Liver (tissue), 9 donors: Measurements from ENCODE around the gene FAM32A. TPM values are rescaled to one million over a fixed set of nuclear protein-coding genes. Genes with fewer than 3 reads are reported as not detected.

ENCODE experiments used
- DNase-seq: peaks from one replicate; pipeline ENCODE4 v3.0.0-alpha.2; 2017; ENCODE audit warnings: low spot score
- H3K27ac ChIP-seq, 2 donors: one replicate each; pipeline ENCODE4 v1.7.0; 2013; ENCODE audit warnings: inconsistent platforms in 2 of 2, low read length in 2 of 2, control low read depth in 1 of 2, low read depth in 1 of 2, mild to moderate bottlenecking in 1 of 2
- H3K27me3 ChIP-seq, 4 donors: one replicate each; pipeline versions ENCODE4 v1.6.1 to v1.7.0; 2013; ENCODE audit warnings: low read length in 3 of 4, inconsistent platforms in 1 of 4, mild to moderate bottlenecking in 1 of 4, moderate library complexity in 1 of 4; ENCODE audit not compliant: control insufficient read depth in 4 of 4, insufficient read depth in 4 of 4
- H3K36me3 ChIP-seq, 4 donors: one replicate each; pipeline versions ENCODE4 v1.6.1 to v1.7.0; 2013; ENCODE audit warnings: low read length in 3 of 4, mild to moderate bottlenecking in 3 of 4, low read depth in 1 of 4, moderate library complexity in 1 of 4; ENCODE audit not compliant: control insufficient read depth in 4 of 4, insufficient read depth in 3 of 4
- H3K4me1 ChIP-seq, 4 donors: one replicate each; pipeline versions ENCODE4 v1.6.1 to v1.7.0; 2013; ENCODE audit warnings: low read length in 3 of 4, mild to moderate bottlenecking in 3 of 4, moderate library complexity in 1 of 4; ENCODE audit not compliant: control insufficient read depth in 4 of 4, insufficient read depth in 4 of 4
- H3K4me3 ChIP-seq, 3 donors: one replicate each; pipeline versions ENCODE4 v1.6.1 to v1.7.0; 2013; ENCODE audit warnings: low read length in 3 of 3, control low read depth in 1 of 3, low read depth in 1 of 3, mild to moderate bottlenecking in 1 of 3
- H3K9ac ChIP-seq, 2 donors: one replicate each; pipeline ENCODE4 v1.7.0; 2013; ENCODE audit warnings: low read length in 2 of 2, mild to moderate bottlenecking in 2 of 2, moderate library complexity in 2 of 2, control low read depth in 1 of 2, low read depth in 1 of 2
- H3K9me3 ChIP-seq, 4 donors: one replicate each; pipeline versions ENCODE4 v1.6.1 to v1.7.0; 2013; ENCODE audit warnings: low read length in 3 of 4; ENCODE audit not compliant: control insufficient read depth in 4 of 4
- ATF3 ChIP-seq: IDR thresholded peaks from 2 replicates; pipeline ENCODE4 v1.6.1; 2016; ENCODE audit warnings: antibody characterized with exemption
- EGR1 ChIP-seq, 2 donors: IDR thresholded peaks; 2 replicates each; pipeline ENCODE4 v1.6.1; 2016 to 2018; ENCODE audit warnings: antibody characterized with exemption in 2 of 2, low read depth in 2 of 2
- FOXA1 ChIP-seq: IDR thresholded peaks from 2 replicates; pipeline ENCODE4 v1.6.1; 2016; ENCODE audit warnings: antibody characterized with exemption
- FOXA2 ChIP-seq: IDR thresholded peaks from 2 replicates; pipeline ENCODE4 v1.6.1; 2016; ENCODE audit warnings: antibody characterized with exemption
- GABPA ChIP-seq, 2 donors: IDR thresholded peaks in 1 of 2; conservative IDR thresholded peaks in 1 of 2; 2 replicates each; pipeline ENCODE4 v1.6.1; 2016; ENCODE audit warnings: antibody characterized with exemption in 2 of 2, mild to moderate bottlenecking in 1 of 2, moderate library complexity in 1 of 2
- HNF4G ChIP-seq: IDR thresholded peaks from 2 replicates; pipeline ENCODE4 v1.6.1; 2016; ENCODE audit warnings: antibody characterized with exemption
- JUND ChIP-seq, 2 donors: IDR thresholded peaks; 2 replicates each; pipeline ENCODE4 v1.6.1; 2016; ENCODE audit warnings: antibody characterized with exemption in 2 of 2
- MAX ChIP-seq: IDR thresholded peaks from 2 replicates; pipeline ENCODE4 v1.6.1; 2016; ENCODE audit warnings: antibody characterized with exemption
- NR2F2 ChIP-seq: IDR thresholded peaks from 2 replicates; pipeline ENCODE4 v1.6.1; 2016; ENCODE audit warnings: antibody characterized with exemption
- RXRA ChIP-seq, 2 donors: IDR thresholded peaks; 2 replicates each; pipeline ENCODE4 v1.6.1; 2017 to 2018; ENCODE audit warnings: antibody characterized with exemption in 2 of 2, mild to moderate bottlenecking in 1 of 2
- SP1 ChIP-seq: IDR thresholded peaks from 2 replicates; pipeline ENCODE4 v1.6.1; 2018; ENCODE audit warnings: antibody characterized with exemption, mild to moderate bottlenecking
- TAF1 ChIP-seq: conservative IDR thresholded peaks from 2 replicates; pipeline ENCODE4 v1.6.1; 2016; ENCODE audit warnings: antibody characterized with exemption, mild to moderate bottlenecking
- YY1 ChIP-seq: IDR thresholded peaks from 2 replicates; pipeline ENCODE4 v1.6.1; 2016; ENCODE audit warnings: antibody characterized with exemption, mild to moderate bottlenecking
- WGBS: extraction: QIAGEN DNeasy Blood & Tissue Kit; methylation state at CpG from one replicate; pipeline ENCODE4 v1.1.7; 2013; 5-methylcytosine and 5-hydroxymethylcytosine counted together
- polyA plus RNA-seq, 2 donors: library from polyadenylated mRNA; stranded (reverse) in 1 of 2; unstranded in 1 of 2; fragments of 200-250 nt in 1 of 2; fragments of >200 nt in 1 of 2; fragmentation: Nextera tagmentation in 1 of 2; extraction: Ambion mirVana in 1 of 2; gene quantifications; one replicate each; pipeline versions ENCODE4 v1.2.1 to v1.2.3, GENCODE V29; 2013 to 2015
- total RNA-seq, 2 donors: library from RNA; depleted of rRNA; stranded (reverse); fragments of >200 nt; gene quantifications; one replicate each; pipeline ENCODE4 v1.2.3, GENCODE V29; 2014
- TF ChIP-seq, protein P1 (sequence below): IDR thresholded peaks from 2 replicates; pipeline ENCODE4 v1.6.1; 2016; ENCODE audit warnings: antibody characterized with exemption
- TF ChIP-seq, protein P2 (sequence below): fragments of 150-350 bp; IDR thresholded peaks from 2 replicates; pipeline ENCODE4 v1.5.1; 2017; ENCODE audit warnings: improper control_type of control experiment, low read depth, low read length; ENCODE audit not compliant: missing input control
- donor health status: healthy.
- donor health status: healthy.
- donor health status: healthy.
- donor health status: healthy.
- donor health status: healthy.

FAM32A gene
- total and polyA plus RNA-seq, 4 donors = 46.2 to 60.2 (median 52.4) TPM

DNA sequence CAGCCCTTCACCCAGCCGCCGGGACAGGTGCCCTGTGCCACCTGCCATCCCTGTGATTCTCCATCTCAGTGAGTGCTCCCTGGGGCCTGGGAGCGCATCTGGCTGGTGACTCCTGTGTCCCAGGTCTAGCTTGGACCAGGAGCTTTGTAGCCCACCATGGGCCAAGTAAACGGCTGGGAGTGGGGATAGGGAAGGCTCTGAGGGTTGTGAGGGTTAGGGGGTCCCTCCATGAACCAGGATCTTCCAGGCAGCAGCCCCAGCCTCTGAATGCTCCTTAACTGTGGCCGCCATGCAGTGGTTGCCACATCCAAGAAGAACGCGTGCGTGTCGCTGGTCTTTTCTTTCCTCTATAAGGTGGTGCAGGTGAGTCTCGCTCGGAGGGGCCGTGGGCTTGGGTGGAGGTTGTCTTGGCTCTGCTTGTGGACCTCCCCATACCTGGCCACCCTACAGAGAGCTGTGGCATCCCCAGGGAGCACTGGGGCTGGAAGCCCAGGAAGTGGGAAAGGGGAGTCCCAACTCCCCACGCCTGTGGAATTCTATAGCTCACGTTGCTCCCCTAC is 20.9 kb downstream of the FAM32A start:
- Histone ChIP-seq H3K9me3 (no peaks in the 10 kb centered on the region), H3K27ac (peak overlapping the region; percentile 38 to 47), H3K4me1 (peaks cover 15 to 52% (median 47%) of the 10 kb centered on the region in 4 donors), H3K4me3 (no peak overlapping the region), H3K9ac (no peak overlapping the region), H3K27me3 (no peaks in the 10 kb centered on the region), H3K36me3 (peaks cover 13 to 52% (median 31%) of the 10 kb centered on the region in 4 donors)
- DNase-seq = no peak
- WGBS = 82% methylated on average over 14 of the region's 14 CpGs
- TF ChIP-seq, protein P1, sequence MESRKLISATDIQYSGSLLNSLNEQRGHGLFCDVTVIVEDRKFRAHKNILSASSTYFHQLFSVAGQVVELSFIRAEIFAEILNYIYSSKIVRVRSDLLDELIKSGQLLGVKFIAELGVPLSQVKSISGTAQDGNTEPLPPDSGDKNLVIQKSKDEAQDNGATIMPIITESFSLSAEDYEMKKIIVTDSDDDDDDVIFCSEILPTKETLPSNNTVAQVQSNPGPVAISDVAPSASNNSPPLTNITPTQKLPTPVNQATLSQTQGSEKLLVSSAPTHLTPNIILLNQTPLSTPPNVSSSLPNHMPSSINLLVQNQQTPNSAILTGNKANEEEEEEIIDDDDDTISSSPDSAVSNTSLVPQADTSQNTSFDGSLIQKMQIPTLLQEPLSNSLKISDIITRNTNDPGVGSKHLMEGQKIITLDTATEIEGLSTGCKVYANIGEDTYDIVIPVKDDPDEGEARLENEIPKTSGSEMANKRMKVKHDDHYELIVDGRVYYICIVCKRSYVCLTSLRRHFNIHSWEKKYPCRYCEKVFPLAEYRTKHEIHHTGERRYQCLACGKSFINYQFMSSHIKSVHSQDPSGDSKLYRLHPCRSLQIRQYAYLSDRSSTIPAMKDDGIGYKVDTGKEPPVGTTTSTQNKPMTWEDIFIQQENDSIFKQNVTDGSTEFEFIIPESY = no peak
- TF ChIP-seq YY1 = no peak
- TF ChIP-seq, protein P2, sequence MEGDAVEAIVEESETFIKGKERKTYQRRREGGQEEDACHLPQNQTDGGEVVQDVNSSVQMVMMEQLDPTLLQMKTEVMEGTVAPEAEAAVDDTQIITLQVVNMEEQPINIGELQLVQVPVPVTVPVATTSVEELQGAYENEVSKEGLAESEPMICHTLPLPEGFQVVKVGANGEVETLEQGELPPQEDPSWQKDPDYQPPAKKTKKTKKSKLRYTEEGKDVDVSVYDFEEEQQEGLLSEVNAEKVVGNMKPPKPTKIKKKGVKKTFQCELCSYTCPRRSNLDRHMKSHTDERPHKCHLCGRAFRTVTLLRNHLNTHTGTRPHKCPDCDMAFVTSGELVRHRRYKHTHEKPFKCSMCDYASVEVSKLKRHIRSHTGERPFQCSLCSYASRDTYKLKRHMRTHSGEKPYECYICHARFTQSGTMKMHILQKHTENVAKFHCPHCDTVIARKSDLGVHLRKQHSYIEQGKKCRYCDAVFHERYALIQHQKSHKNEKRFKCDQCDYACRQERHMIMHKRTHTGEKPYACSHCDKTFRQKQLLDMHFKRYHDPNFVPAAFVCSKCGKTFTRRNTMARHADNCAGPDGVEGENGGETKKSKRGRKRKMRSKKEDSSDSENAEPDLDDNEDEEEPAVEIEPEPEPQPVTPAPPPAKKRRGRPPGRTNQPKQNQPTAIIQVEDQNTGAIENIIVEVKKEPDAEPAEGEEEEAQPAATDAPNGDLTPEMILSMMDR = no peak
- no peak for TF ChIP-seq ATF3
- TF ChIP-seq RXRA (IDR thresholded peaks at IDR 0.05) = no peak
- TF ChIP-seq EGR1 (IDR thresholded peaks at IDR 0.05; ENCODE audit: low read depth in 2 of 2) = no peak
- no peak for TF ChIP-seq SP1
- no peak for TF ChIP-seq NR2F2
- TF ChIP-seq MAX = no peak
- no peak for TF ChIP-seq TAF1
- no peak for TF ChIP-seq FOXA2
- TF ChIP-seq JUND (IDR thresholded peaks at IDR 0.05) = no peak
- TF ChIP-seq GABPA (IDR thresholded peaks at IDR 0.05 in 1 of 2, conservative IDR thresholded peaks at IDR 0.05 in 1 of 2) = no peak
- no peak for TF ChIP-seq FOXA1

GRCh38 chr19:16206637-16207036 is 21.4 kb downstream of the FAM32A start:
- Histone ChIP-seq H3K4me1 (peaks cover 14 to 48% (median 44%) of the 10 kb centered on the region in 4 donors), H3K27ac (no peak overlapping the region), H3K9me3 (no peaks in the 10 kb centered on the region), H3K36me3 (peaks cover 13 to 54% (median 31%) of the 10 kb centered on the region in 4 donors), H3K27me3 (no peaks in the 10 kb centered on the region), H3K9ac (no peak overlapping the region), H3K4me3 (no peak overlapping the region)
- no peak for DNase-seq
- 97% methylated on average over 7 of the region's 7 CpGs for WGBS
- TF ChIP-seq HNF4G = no peak
- TF ChIP-seq TAF1 = no peak
- TF ChIP-seq, protein P1 = no peak
- no peak for TF ChIP-seq YY1
- TF ChIP-seq, protein P2 = no peak
- TF ChIP-seq EGR1 (IDR thresholded peaks at IDR 0.05; ENCODE audit: low read depth in 2 of 2) = no peak
